DND-41 (cell line): ENCODE data around the gene CARMIL1.

ENCODE experiments used
- EZH2 ChIP-seq: IDR thresholded peaks from 3 replicates; pipeline ENCODE4 v1.6.1; 2012; ENCODE audit warnings: borderline replicate concordance, low read depth, mild to moderate bottlenecking, moderate library complexity, low read length, inconsistent platforms; ENCODE audit not compliant: severe bottlenecking
- TF ChIP-seq, protein P1 (sequence below): IDR thresholded peaks from 2 replicates; pipeline ENCODE4 v1.5.1; 2012; ENCODE audit warnings: borderline replicate concordance, low read length, moderate library complexity, mild to moderate bottlenecking; ENCODE audit not compliant: poor library complexity, severe bottlenecking; ENCODE audit errors: extremely low read depth

DNA sequence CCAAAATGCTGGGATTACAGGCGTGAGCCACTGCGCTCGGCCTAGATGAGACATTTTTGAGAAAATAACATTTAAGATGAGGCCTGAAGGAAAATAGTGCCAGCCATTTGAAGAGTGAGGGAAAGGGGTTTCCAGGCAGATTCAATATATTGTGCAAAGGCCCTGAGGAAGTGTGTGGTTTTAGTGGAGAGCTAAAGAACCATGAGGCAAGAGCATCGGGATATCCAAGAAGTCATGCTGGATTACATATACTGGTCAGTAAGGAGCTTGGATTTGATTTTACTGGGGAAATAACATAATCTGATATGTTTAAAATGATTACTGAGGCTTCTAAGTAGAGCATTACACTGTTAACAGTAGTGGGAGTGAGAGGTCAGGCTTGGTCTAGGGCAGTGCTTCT is 47.0 kb downstream of the CARMIL1 start:
- TF ChIP-seq, protein P1, sequence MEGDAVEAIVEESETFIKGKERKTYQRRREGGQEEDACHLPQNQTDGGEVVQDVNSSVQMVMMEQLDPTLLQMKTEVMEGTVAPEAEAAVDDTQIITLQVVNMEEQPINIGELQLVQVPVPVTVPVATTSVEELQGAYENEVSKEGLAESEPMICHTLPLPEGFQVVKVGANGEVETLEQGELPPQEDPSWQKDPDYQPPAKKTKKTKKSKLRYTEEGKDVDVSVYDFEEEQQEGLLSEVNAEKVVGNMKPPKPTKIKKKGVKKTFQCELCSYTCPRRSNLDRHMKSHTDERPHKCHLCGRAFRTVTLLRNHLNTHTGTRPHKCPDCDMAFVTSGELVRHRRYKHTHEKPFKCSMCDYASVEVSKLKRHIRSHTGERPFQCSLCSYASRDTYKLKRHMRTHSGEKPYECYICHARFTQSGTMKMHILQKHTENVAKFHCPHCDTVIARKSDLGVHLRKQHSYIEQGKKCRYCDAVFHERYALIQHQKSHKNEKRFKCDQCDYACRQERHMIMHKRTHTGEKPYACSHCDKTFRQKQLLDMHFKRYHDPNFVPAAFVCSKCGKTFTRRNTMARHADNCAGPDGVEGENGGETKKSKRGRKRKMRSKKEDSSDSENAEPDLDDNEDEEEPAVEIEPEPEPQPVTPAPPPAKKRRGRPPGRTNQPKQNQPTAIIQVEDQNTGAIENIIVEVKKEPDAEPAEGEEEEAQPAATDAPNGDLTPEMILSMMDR = no peak
- no peak for TF ChIP-seq EZH2
